HUES64 (cell line): ENCODE results near the gene NTM.
A peak's percentile ranks its signal among the peaks of the same experiment; 100 is the strongest.

Experiments used
- H3K27ac ChIP-seq: 2 replicates; pipeline ENCODE4 v1.7.0; 2013; ENCODE audit warnings: low read depth, low read length, inconsistent platforms
- H3K27me3 ChIP-seq: 2 replicates; pipeline ENCODE4 v1.6.1; 2013; ENCODE audit warnings: mild to moderate bottlenecking, low read length; ENCODE audit not compliant: insufficient read depth
- H3K36me3 ChIP-seq: 2 replicates; pipeline ENCODE4 v1.6.1; 2013; ENCODE audit warnings: mild to moderate bottlenecking, low read length; ENCODE audit not compliant: insufficient read depth
- H3K4me1 ChIP-seq: 2 replicates; pipeline ENCODE4 v1.6.1; 2013; ENCODE audit warnings: mild to moderate bottlenecking, low read length, moderate library complexity; ENCODE audit not compliant: insufficient read depth
- H3K4me3 ChIP-seq: 2 replicates; pipeline ENCODE4 v1.5.1; 2013; ENCODE audit warnings: mild to moderate bottlenecking, low read length, moderate library complexity
- H3K9ac ChIP-seq: 2 replicates; pipeline ENCODE4 v1.6.1; 2013; ENCODE audit warnings: mild to moderate bottlenecking, low read depth, low read length
- H3K9me3 ChIP-seq: 2 replicates; pipeline ENCODE4 v1.6.1; 2013; ENCODE audit warnings: low read depth, low read length; ENCODE audit not compliant: insufficient read depth
- WGBS: fragments of 150-250, 120-280 bp; methylation state at CpG from one replicate; pipeline ENCODE4 v1.1.7; 2013; ENCODE audit warnings: missing lambda C conversion rate; 5-methylcytosine and 5-hydroxymethylcytosine counted together

The NTM gene

DNA sequence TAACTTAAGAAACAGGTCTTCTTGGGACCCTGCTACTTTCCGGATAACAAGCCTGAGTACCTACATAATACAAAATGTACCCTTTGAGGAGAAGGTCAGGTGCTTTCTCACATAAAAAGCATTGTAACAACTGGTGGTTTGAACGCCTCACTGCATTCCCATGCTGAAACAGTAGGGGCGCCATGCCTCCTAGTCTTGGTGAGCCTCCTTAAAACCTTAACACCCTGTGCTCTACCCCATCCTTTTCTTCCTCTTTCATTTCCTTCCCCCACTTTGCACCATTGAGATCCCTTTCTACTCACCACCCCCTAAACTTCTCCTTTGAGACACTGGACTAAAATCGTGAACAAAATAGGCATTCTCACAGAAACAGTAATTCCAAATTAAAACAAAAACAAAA lies 729.3 kb downstream of the NTM start:
- Histone ChIP-seq H3K27me3 (no peaks in the 10 kb centered on the region), H3K4me1 (peaks cover 17% of the 10 kb centered on the region), H3K9me3 (no peaks in the 10 kb centered on the region), H3K4me3 (no peak overlapping the region), H3K9ac (no peak overlapping the region), H3K36me3 (no peaks in the 10 kb centered on the region), H3K27ac (no peak overlapping the region)
- WGBS: 69% methylated on average over 4 of the region's 4 CpGs

DNA sequence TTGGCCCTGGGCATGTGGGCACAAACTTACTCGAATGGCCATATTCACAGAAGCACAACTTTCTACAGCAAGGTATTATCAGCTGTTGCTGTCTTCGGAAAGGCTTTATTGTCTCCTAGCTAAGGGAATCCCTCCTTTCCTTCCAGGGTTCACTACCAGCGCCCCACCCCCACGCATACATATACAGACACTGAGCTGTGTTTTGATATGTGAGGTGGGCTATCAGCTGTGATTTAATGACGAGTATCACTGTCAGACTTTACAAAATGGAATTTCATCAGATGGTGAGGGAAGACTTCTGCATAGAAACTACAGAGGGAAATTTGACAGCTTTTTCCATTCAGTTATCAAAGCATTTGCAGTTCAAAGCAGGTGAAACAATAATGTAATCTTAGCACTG lies 730.2 kb downstream of the NTM start:
- 85% methylated on average over 3 of the region's 5 CpGs for WGBS
- no peaks in the 10 kb centered on the region for H3K9me3 ChIP-seq
- H3K9ac ChIP-seq: no peak overlapping the region
- no peak overlapping the region for H3K4me3 ChIP-seq
- H3K36me3 ChIP-seq: no peaks in the 10 kb centered on the region
- no peak overlapping the region for H3K27ac ChIP-seq
- peaks cover 17% of the 10 kb centered on the region for H3K4me1 ChIP-seq
- H3K27me3 ChIP-seq: no peaks in the 10 kb centered on the region

DNA sequence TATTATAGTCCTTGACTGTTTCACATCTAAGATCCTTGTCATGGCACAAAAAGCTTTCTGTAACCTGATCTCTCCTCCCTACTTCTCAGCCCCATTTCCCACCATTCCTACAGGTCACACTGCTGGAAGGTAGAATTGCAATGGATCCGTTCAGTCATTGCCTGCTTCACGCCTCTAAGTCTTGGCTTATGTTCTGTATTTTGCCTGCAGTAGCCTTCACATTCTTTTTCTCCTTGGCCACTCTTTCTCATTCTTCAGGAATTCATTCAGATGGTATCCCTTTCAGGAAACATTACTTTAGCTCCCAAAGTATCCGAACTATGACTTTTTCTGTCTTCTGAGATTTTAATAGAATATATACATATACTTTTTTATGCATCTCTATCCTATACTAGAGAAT lies 731.5 kb downstream of the NTM start:
- 80% methylated on average over 2 of the region's 3 CpGs for WGBS
- Histone ChIP-seq H3K9ac (no peak overlapping the region), H3K27ac (no peak overlapping the region), H3K9me3 (no peaks in the 10 kb centered on the region), H3K36me3 (no peaks in the 10 kb centered on the region), H3K27me3 (no peaks in the 10 kb centered on the region), H3K4me3 (no peak overlapping the region), H3K4me1 (peaks cover 17% of the 10 kb centered on the region)

DNA sequence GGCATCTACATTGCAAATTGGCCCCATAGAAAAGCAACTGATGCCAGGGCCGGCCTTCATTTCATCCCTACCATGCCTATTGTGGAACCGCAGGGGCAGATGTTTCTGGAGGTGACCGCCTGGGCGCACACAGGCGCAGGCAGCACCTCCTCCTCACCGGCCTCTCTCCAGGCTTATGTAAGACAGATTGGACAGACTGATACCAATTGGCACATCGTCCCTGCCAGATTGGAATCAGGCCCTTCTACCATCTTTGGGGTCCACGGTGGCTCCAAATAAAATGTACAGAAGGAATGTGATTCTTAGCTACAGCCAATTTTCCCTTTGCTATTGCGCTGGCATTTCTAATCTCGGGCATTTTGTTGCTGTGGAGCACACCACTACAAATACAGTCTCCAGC lies 732.6 kb downstream of the NTM start:
- no peak overlapping the region for H3K9ac ChIP-seq
- no peak overlapping the region for H3K4me3 ChIP-seq
- no peaks in the 10 kb centered on the region for H3K27me3 ChIP-seq
- WGBS: 91% methylated on average over 10 of the region's 10 CpGs
- peaks cover 17% of the 10 kb centered on the region for H3K4me1 ChIP-seq
- H3K9me3 ChIP-seq: no peaks in the 10 kb centered on the region
- no peaks in the 10 kb centered on the region for H3K36me3 ChIP-seq
- H3K27ac ChIP-seq: no peak overlapping the region

DNA sequence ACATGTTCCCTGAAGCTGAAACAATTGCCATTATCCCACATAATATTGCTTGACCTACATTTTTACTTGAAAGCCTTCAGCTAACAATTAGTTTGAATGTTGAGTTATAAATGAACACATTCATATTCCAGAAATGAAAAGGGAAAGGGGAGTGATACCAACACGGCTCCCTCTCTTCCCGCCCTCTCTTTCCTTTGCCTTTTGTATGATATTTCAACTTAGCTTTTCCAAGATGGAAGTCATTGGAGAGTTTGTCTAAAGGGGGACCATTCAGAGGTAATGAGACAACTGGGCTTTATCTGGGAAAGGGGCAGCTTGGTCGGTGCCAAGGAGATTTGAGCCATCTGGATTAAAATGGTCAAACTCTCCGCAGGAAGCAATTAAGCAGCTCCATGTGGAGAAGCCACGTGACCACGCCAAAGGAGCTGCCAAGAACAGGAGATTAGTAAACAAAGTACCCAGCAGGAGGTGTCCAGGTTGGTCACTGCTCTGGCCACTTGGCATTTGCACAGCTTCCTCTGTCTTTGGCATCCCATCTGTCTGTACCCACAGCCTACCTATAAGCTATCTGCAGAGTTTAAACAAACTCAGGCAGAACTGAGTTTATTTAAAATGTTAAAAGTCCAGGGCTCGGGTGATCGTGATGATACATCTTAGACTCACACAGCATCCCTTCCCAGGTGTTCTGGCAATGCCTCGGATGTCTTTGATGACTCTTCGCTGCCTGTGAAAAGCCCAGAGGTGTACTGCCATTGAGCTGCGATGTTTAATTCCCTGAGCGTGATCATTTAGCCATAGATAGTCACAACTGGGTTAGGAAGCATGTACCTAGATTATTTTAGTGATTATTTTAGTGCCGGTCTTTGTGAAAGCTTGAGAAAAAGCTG lies 735.9 kb downstream of the NTM start:
- H3K4me3 ChIP-seq: no peak overlapping the region
- peaks cover 18% of the 10 kb centered on the region for H3K4me1 ChIP-seq
- no peak overlapping the region for H3K27ac ChIP-seq
- no peak overlapping the region for H3K9ac ChIP-seq
- 86% methylated on average over 12 of the region's 13 CpGs for WGBS
- no peaks in the 10 kb centered on the region for H3K36me3 ChIP-seq
- H3K9me3 ChIP-seq: no peaks in the 10 kb centered on the region
- no peaks in the 10 kb centered on the region for H3K27me3 ChIP-seq

DNA sequence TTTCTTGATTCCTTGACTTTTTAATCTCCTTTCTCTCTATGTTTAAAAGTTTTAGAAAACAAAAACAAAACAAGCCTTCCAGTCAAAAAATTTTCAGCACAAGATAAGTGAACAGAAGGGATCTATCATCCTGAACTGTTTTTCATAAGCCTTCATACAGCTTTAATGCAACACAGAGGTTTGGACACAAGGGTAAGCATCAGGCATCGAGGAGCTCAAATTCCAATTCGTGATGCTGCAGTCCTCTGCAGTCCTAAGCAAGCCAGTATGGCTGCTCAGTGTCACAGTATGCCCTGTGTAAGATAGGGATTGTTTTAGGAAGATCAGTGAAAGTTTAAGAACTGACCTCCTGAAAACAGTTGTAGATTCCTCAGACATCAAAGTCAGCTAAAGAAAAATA lies 740.9 kb downstream of the NTM start:
- H3K27ac ChIP-seq: no peak overlapping the region
- 87% methylated on average over 2 of the region's 2 CpGs for WGBS
- no peak overlapping the region for H3K4me3 ChIP-seq
- no peak overlapping the region for H3K9ac ChIP-seq
- H3K27me3 ChIP-seq: no peaks in the 10 kb centered on the region
- H3K36me3 ChIP-seq: no peaks in the 10 kb centered on the region
- peaks cover 38% of the 10 kb centered on the region for H3K4me1 ChIP-seq
- H3K9me3 ChIP-seq: no peaks in the 10 kb centered on the region

DNA sequence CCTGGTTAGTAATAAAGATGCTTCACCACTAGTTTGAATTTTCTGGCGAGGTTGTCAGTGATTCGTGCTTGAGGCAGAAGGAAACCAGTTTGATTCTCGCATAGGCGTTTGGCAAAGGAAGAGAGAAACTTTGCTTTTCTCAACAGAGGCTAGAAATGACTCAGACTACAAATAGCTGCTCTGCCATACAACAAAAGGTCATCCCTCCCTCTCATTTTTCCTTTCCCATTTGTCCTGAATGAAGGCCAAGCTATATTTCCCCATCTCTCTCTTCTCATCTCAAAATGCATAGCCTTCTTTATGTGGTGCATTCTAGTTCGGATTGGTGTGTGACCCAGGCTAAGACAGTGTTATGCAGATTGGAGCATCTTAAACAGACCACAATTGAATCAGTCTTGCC lies 741.4 kb downstream of the NTM start:
- H3K9me3 ChIP-seq: no peaks in the 10 kb centered on the region
- no peak overlapping the region for H3K9ac ChIP-seq
- 80% methylated on average over 5 of the region's 5 CpGs for WGBS
- H3K36me3 ChIP-seq: no peaks in the 10 kb centered on the region
- H3K27me3 ChIP-seq: no peaks in the 10 kb centered on the region
- peaks cover 38% of the 10 kb centered on the region for H3K4me1 ChIP-seq
- H3K4me3 ChIP-seq: no peak overlapping the region
- H3K27ac ChIP-seq: no peak overlapping the region

DNA sequence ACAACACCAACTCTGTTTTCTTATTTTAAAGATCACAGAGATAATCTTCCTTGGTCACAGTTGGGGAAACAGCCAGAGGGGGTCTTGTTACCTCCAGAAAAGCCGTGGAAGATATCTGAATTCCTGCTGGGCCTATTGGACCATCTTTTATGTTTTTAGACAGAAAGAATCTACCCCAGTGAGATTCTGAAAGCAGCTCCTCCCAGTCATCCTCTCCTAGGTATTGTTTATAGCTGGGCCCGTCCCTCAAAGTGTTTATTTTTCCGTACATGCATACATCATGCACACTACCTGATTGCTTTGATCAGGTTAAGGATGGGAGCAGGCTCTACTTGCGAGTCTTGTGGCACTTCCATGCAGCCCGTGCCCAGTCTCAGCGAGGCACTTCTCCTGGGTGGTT lies 742.4 kb downstream of the NTM start:
- no peaks in the 10 kb centered on the region for H3K9me3 ChIP-seq
- no peak overlapping the region for H3K4me3 ChIP-seq
- no peaks in the 10 kb centered on the region for H3K27me3 ChIP-seq
- WGBS: 84% methylated on average over 6 of the region's 6 CpGs
- no peak overlapping the region for H3K27ac ChIP-seq
- H3K9ac ChIP-seq: no peak overlapping the region
- peaks cover 42% of the 10 kb centered on the region for H3K4me1 ChIP-seq
- no peaks in the 10 kb centered on the region for H3K36me3 ChIP-seq

DNA sequence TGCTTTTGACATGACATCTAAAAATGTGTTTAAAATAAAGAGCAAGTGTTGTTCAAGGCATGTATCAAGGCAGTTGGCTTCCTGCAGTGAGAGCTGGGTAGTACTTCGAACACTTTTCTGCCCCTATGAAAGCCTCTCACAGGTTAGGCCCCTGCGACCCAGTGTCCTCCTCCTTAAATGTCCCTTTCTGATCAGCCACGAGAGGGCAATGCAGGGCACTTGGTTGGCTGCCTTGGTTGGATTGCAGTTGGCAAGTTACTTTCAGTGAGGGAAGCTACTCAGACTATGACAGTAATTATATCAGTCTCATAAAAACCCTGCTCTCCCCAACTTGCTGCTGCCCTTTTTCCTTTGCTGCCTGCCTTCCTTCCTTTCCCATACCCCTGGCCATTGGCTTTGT lies 743.8 kb downstream of the NTM start:
- H3K4me1 ChIP-seq: peaks cover 42% of the 10 kb centered on the region
- no peak overlapping the region for H3K27ac ChIP-seq
- H3K27me3 ChIP-seq: no peaks in the 10 kb centered on the region
- H3K9ac ChIP-seq: no peak overlapping the region
- no peaks in the 10 kb centered on the region for H3K36me3 ChIP-seq
- WGBS: 21% methylated on average over 3 of the region's 3 CpGs
- H3K4me3 ChIP-seq: no peak overlapping the region
- H3K9me3 ChIP-seq: no peaks in the 10 kb centered on the region

DNA sequence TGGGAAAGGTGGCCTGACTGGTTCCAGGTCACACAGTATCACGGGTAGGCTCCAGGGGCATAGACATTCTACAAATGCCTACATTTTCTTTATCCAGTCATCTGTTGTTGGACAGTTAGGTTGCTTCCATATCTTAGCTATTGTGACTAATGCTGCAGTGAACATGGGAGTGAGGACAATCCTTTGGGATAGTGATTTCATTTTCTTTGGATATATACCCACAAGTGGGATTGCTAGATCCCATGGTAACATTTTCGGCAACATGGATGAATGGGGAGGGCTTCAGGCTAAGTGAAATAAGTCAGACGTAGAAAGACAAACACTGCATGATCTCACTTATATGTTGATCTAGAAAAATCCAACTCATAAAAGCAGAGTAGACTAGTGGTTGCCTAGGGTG lies 744.3 kb downstream of the NTM start:
- Histone ChIP-seq H3K9me3 (no peaks in the 10 kb centered on the region), H3K27me3 (no peaks in the 10 kb centered on the region), H3K27ac (no peak overlapping the region; the same call in 1 of the 2 replicates), H3K4me1 (peaks cover 42% of the 10 kb centered on the region), H3K36me3 (no peaks in the 10 kb centered on the region), H3K4me3 (no peak overlapping the region), H3K9ac (no peak overlapping the region)
- WGBS: 92% methylated on average over 2 of the region's 3 CpGs

DNA sequence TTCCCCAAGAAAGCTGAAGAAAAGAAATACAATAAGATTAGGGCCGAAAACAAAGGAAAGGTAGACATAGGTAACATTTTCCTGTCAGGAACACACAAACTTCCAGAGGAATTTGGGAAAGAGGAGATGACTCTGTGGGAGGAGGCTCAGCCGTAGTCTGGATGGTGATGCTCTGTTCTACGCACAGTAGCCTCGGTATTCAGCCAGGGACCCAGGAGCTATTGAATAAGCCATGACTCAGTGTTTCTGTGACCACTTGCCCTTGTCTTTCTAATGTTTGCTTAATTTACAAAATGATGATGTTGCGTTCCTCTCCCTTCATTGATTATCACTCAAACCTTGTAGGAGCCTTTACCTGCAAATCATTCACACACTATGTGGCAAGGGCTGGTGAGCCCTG lies 745.0 kb downstream of the NTM start:
- Histone ChIP-seq H3K27me3 (no peaks in the 10 kb centered on the region), H3K36me3 (no peaks in the 10 kb centered on the region), H3K4me1 (peaks cover 42% of the 10 kb centered on the region), H3K27ac (0 out of 2 replicates have a peak overlapping the region, but pooled peaks have one; percentile 6), H3K9ac (no peak overlapping the region), H3K4me3 (no peak overlapping the region), H3K9me3 (no peaks in the 10 kb centered on the region)
- 72% methylated on average over 5 of the region's 5 CpGs for WGBS

DNA sequence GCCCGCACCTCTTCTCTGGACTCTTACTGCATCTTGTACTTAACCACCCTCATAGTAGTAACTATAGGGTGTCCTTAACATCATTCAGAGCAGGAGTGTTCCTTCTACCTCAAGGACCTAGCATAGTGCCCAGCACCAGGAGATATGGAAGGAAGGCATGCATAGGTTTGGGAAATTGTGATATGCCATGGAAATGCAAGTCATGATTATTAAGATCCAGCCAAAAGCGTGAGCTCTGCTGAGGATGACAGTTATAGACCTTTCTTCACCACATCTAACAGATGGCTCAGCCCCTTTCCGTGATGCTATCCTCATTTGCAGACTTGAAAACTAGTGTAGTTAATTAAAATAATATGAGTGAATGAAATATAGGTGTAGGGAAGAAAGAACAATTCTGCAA lies 746.1 kb downstream of the NTM start:
- Histone ChIP-seq H3K9ac (no peak overlapping the region), H3K36me3 (no peaks in the 10 kb centered on the region), H3K4me3 (no peak overlapping the region), H3K4me1 (peaks cover 42% of the 10 kb centered on the region), H3K27me3 (no peaks in the 10 kb centered on the region), H3K9me3 (no peaks in the 10 kb centered on the region), H3K27ac (no peak overlapping the region)
- WGBS: 96% methylated on average over 3 of the region's 3 CpGs
